HUES6 (cell line): Measurements from ENCODE around the gene SART3.

ENCODE experiments used
- H3K27ac ChIP-seq: 2 replicates; pipeline ENCODE4 v1.7.0; 2013; ENCODE audit warnings: low read depth, mild to moderate bottlenecking, low read length, inconsistent platforms
- H3K27me3 ChIP-seq: 2 replicates; pipeline ENCODE4 v1.6.1; 2013; ENCODE audit warnings: low read length; ENCODE audit not compliant: control insufficient read depth, insufficient read depth
- H3K36me3 ChIP-seq: 2 replicates; pipeline ENCODE4 v1.6.1; 2013; ENCODE audit warnings: low read length; ENCODE audit not compliant: control insufficient read depth, insufficient read depth
- H3K4me1 ChIP-seq: 2 replicates; pipeline ENCODE4 v1.6.1; 2013; ENCODE audit warnings: low read length; ENCODE audit not compliant: control insufficient read depth, insufficient read depth
- H3K4me3 ChIP-seq: 2 replicates; pipeline ENCODE4 v1.5.1; 2013; ENCODE audit warnings: low read depth, low read length
- H3K9ac ChIP-seq: one replicate; pipeline ENCODE4 v1.6.1; 2013; ENCODE audit warnings: mild to moderate bottlenecking, low read length
- H3K9me3 ChIP-seq: 2 replicates; pipeline ENCODE4 v1.6.1; 2013; ENCODE audit warnings: low read depth, low read length; ENCODE audit not compliant: control insufficient read depth, insufficient read depth

The SART3 gene, protein sequence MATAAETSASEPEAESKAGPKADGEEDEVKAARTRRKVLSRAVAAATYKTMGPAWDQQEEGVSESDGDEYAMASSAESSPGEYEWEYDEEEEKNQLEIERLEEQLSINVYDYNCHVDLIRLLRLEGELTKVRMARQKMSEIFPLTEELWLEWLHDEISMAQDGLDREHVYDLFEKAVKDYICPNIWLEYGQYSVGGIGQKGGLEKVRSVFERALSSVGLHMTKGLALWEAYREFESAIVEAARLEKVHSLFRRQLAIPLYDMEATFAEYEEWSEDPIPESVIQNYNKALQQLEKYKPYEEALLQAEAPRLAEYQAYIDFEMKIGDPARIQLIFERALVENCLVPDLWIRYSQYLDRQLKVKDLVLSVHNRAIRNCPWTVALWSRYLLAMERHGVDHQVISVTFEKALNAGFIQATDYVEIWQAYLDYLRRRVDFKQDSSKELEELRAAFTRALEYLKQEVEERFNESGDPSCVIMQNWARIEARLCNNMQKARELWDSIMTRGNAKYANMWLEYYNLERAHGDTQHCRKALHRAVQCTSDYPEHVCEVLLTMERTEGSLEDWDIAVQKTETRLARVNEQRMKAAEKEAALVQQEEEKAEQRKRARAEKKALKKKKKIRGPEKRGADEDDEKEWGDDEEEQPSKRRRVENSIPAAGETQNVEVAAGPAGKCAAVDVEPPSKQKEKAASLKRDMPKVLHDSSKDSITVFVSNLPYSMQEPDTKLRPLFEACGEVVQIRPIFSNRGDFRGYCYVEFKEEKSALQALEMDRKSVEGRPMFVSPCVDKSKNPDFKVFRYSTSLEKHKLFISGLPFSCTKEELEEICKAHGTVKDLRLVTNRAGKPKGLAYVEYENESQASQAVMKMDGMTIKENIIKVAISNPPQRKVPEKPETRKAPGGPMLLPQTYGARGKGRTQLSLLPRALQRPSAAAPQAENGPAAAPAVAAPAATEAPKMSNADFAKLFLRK

DNA sequence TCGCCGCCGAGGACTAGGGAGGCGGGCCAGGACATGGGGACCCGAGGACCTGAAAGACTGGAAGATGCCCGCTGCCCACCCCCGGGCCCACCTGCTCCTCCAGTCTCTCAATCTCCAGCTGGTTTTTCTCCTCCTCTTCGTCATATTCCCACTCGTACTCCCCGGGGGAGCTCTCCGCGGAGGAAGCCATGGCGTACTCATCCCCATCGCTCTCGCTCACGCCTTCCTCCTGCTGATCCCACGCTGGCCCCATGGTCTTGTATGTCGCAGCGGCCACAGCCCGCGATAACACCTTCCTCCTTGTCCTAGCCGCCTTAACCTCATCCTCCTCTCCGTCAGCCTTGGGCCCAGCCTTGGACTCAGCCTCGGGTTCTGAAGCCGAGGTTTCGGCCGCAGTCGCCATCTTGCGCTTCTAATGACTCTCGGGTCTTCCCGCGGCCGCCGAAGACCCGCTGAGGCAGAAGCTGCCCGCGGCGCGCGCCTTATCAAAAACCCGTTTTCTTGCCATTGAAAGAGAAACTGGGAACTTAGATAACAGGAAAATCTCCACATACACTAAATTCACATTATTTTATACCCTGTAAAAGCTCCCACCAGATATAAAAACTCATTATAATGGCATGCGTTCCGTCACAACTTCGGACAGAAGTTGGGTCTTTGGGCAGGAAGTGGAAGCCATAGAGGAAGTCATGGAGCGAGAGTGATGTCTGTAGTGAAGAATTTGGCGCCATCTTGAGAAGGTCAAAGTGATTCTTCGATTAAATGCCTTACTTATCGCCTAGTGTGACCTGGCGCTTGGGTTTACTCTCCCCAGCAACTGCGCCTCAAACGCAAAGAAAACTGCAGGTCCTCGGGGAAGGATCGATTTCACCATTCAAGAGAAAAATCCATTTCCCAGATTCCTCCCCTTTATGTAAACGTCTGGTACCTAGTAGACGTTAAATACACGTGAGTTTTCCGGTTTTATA lies at the start of gene SART3:
SART3 (minus strand) TSS at position 422 of the 968 bp plus-strand sequence; CDS start at position 403, 19 bp downstream.
- Histone ChIP-seq H3K27me3 (no peaks in the 10 kb centered on the region), H3K9ac (peak within 1 kb of the TSS; percentile 98), H3K27ac (peak within 1 kb of the TSS; percentile 99), H3K4me1 (peaks cover 9% of the 10 kb centered on the region; the same call in 1 of the 2 replicates), H3K4me3 (peak within 1 kb of the TSS; percentile 97), H3K9me3 (no peaks in the 10 kb centered on the region), H3K36me3 (peaks cover 33% of the 10 kb centered on the region)

DNA sequence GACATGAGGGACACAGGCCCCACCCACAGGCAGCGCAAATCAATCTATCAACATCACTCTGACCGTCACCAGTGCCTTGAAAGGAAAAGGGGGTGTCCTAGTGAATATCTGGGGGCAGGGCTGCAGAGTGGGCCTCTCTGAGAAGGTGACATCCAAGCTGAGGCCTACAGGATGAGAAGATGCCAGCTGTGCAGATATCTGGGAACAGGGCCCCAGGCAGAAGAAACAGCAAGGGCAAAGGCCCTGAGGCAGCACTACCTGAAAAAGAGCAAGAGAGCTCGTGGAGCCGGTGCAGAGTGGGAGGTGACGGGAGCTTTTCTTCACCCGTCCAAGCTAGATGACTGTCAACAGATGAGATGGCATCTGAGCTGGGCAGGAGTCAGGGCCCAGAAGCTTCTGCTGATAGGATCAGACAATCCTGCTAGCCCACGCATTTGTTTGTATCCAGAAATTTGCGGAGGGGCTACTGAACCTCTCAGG lies 49.4 kb upstream of the SART3 start:
- Histone ChIP-seq H3K4me3 (no peak overlapping the region), H3K9ac (no peak overlapping the region), H3K27ac (no peak overlapping the region), H3K4me1 (peaks cover 10% of the 10 kb centered on the region; the same call in 1 of the 2 replicates), H3K36me3 (no peaks in the 10 kb centered on the region), H3K9me3 (no peaks in the 10 kb centered on the region), H3K27me3 (no peaks in the 10 kb centered on the region)

DNA sequence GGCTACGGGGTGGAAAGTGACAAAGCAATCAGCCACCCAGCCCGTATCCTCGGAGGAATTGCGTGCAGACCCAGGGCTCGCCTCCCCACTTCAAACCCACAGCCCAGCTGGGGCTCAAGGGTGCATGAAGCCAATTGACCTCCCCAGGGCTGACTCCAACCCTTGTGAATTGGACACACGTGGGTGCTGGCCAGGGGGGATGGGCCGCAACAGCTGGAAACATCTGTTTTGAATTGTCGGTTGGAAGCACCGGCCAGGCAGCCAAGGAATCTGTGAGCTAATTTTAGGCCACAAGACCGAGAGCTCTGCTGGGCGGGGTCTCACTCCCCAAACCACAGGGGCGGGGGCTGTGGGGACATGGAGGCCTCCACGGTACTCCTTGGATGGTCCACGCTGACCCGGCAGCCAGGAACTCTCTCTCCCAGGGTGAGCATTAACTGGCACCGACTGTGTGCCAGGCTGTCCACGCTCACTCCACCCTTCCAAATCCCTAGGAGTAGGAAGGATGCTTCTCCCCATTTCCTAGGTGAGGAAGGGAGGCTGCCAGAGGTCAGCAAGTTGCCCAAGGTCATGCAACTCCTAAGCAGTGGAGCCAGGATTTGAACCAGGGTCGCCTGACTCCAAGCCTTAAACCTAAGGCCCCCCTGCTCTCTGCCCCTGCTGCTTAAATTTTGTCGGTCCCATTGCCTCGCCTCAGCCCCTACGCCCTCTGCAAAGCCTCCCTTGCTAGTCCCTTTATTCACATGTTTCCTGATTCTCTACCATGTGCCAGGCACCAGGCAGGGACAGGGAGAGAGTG lies 48.8 kb upstream of the SART3 start:
- H3K9ac ChIP-seq, result no peak overlapping the region
- peaks cover 10% of the 10 kb centered on the region; the same call in 1 of the 2 replicates for H3K4me1 ChIP-seq
- H3K9me3 ChIP-seq, result no peaks in the 10 kb centered on the region
- no peak overlapping the region for H3K4me3 ChIP-seq
- no peaks in the 10 kb centered on the region for H3K36me3 ChIP-seq
- no peaks in the 10 kb centered on the region for H3K27me3 ChIP-seq
- no peak overlapping the region for H3K27ac ChIP-seq

DNA sequence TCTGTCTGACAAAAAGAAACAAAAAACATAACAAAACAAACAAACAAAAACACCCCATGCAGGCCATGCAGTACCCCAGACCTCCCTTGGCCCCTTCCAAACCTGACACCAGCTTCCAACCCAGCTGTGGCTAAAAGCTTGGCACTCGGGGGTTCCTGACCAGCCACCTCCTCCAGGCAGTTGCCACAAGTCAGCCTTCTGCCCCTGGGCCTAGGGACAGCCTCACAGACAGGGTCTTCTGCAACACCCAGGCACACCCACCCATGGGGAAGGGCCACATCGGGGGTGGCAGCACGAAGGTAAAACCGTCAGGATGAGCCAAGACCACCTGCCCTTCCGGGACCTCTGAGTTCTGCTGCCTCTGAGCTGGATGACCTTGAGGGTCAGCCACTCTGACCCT lies 47.6 kb upstream of the SART3 start:
- Histone ChIP-seq H3K9me3 (no peaks in the 10 kb centered on the region), H3K4me3 (no peak overlapping the region), H3K36me3 (no peaks in the 10 kb centered on the region), H3K27me3 (no peaks in the 10 kb centered on the region), H3K4me1 (peaks cover 13% of the 10 kb centered on the region; the same call in 1 of the 2 replicates), H3K27ac (no peak overlapping the region), H3K9ac (no peak overlapping the region)

DNA sequence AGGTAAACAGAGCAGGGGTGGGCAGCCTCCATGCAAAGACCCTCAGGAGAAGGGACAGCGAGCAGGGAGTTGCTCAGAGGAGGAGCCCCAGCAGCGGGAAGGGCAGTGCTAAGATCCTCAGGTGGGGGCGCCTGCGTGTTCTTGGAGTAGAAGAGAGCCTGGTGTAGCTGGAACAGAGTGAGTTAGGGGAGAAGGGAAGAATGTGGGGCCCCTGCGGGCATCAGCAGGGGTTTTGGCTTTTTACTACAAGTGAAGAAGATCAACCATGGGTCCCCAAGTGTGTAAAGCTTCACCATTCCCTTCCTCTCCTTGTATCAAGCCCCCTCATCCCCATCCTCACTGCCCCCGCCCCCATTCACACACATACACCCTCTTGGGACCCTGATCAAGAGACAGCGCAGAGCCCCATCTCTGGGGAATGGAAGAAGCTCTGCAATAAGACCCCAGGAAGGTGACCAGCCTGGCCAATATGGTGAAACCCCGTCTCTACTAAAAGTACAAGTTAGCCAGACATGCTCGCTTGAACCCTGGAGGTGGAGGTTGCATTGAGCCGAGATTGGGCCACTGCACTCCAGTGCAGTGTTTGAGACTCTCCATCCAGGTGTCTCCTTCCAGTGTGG lies 47.1 kb upstream of the SART3 start:
- Histone ChIP-seq H3K9ac (no peak overlapping the region), H3K4me3 (no peak overlapping the region), H3K27ac (no peak overlapping the region), H3K9me3 (no peaks in the 10 kb centered on the region), H3K4me1 (peaks cover 8% of the 10 kb centered on the region; the same call in 1 of the 2 replicates), H3K27me3 (no peaks in the 10 kb centered on the region), H3K36me3 (no peaks in the 10 kb centered on the region)

DNA sequence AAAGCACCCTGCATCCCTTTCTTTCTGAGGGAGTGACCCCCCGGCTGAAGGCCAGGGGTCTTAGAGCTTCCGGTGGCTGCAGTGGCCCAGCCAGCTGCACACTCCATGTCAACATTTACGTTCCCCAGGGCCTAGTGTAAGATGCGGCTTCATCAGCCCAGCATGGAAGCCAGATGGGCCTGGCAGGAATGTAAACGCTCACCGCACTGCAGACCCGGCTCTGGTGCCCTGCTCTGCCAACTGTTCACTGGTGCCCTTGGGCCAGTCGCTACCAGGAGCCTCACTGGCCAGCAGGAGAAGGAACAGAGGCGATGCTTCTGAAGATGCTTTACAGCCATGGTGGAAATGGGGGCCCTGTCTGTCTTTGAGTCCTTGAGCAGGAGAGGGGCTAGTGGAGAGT lies 45.5 kb upstream of the SART3 start:
- Histone ChIP-seq H3K36me3 (no peaks in the 10 kb centered on the region), H3K9ac (no peak overlapping the region), H3K4me3 (no peak overlapping the region), H3K4me1 (peaks cover 3% of the 10 kb centered on the region; the same call in 1 of the 2 replicates), H3K27ac (no peak overlapping the region), H3K9me3 (no peaks in the 10 kb centered on the region), H3K27me3 (no peaks in the 10 kb centered on the region)

DNA sequence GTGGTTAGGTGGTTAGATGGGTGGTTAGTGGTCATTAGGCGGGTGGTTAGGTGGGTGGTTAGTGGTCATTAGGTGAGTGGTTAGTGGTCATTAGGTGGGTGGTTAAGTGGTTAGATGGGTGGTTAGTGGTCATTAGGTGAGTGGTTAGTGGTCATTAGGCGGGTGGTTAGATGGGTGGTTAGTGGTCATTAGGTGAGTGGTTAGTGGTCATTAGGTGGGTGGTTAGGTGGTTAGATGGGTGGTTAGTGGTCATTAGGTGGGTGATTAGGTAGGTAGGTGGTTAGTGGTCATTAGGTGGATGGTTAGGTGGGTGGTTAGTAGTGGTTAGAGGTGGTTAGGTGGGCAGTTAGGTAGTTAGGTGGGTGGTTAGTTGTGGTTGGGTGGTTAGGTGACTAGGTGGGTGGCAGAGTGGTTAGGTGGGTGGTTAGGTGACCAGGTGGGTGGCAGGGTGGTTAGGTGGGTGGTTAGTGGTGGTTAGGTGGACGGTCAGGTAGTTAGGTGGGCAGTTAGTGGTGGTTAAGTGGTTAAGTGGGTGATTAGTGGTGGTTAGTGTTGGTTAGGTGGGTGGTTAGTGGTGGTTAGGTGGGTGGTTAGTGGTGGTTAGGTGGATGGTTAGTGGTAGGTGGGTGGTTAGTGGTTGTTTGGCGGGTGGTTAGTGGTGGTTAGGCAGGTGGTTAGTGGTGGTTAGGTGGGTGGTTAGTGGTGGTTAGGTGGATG lies 44.9 kb upstream of the SART3 start:
- Histone ChIP-seq H3K36me3 (no peaks in the 10 kb centered on the region), H3K4me3 (no peak overlapping the region), H3K9ac (no peak overlapping the region), H3K27ac (no peak overlapping the region), H3K9me3 (no peaks in the 10 kb centered on the region), H3K27me3 (no peaks in the 10 kb centered on the region), H3K4me1 (peaks cover 3% of the 10 kb centered on the region; the same call in 1 of the 2 replicates)

DNA sequence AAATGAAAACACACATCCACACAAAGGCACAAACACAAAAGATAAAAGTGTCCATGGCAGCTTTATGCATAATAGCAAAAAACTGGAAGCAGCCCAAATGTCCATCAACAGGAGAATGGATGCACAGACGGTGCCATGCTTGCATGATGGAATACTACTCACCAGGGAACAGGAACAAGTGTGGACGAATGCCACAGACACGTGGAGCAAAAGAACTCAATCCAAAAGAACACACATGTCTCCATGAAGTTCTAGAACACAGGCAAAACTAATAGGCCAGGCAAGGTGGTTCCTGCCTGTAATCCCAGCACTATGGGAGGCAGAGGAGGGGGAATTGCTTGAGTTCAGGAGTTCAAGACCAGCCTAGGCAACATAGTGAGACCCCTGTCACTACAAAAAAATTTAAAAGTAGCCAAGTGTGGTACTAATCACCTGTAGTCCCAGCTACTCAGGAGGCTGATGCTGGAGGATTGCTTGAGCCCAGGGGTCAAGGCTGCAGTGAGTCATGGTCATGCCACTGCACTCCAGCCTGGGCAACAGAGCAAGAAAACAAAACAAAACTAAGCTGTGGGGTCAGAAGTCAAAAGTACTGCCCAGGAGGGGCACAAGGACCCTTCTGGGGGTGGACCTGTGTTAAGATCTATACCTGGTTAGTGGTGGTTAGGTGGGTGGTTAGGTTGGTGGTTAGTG lies 44.2 kb upstream of the SART3 start:
- Histone ChIP-seq H3K9me3 (no peaks in the 10 kb centered on the region), H3K27me3 (no peaks in the 10 kb centered on the region), H3K9ac (no peak overlapping the region), H3K36me3 (no peaks in the 10 kb centered on the region), H3K4me1 (peaks cover 3% of the 10 kb centered on the region; the same call in 1 of the 2 replicates), H3K27ac (no peak overlapping the region), H3K4me3 (no peak overlapping the region)
